Esophagus (tissue), 2 donors: ENCODE results near the gene SPOP. TPM values are rescaled to one million over a fixed set of nuclear protein-coding genes. Genes with fewer than 3 reads are reported as not detected.

Experiments
- H3K27ac ChIP-seq, 2 donors: one replicate each; pipeline ENCODE4 v1.5.1; 2013; ENCODE audit warnings: low read depth in 2 of 2, mild to moderate bottlenecking in 2 of 2, inconsistent platforms in 1 of 2, low read length in 1 of 2, moderate library complexity in 1 of 2
- H3K27me3 ChIP-seq, 2 donors: one replicate each; pipeline ENCODE4 v1.6.1; 2013; ENCODE audit warnings: low read length in 2 of 2, control low read depth in 1 of 2, mild to moderate bottlenecking in 1 of 2; ENCODE audit not compliant: insufficient read depth in 2 of 2, control insufficient read depth in 1 of 2
- H3K36me3 ChIP-seq, 2 donors: one replicate each; pipeline ENCODE4 v1.6.1; 2013; ENCODE audit warnings: low read length in 1 of 2; ENCODE audit not compliant: control insufficient read depth in 2 of 2, insufficient read depth in 2 of 2
- H3K4me1 ChIP-seq, 2 donors: one replicate each; pipeline ENCODE4 v1.6.1; 2013; ENCODE audit warnings: low read length in 1 of 2; ENCODE audit not compliant: control insufficient read depth in 2 of 2, insufficient read depth in 2 of 2
- H3K4me3 ChIP-seq, 2 donors: one replicate each; pipeline ENCODE4 v1.5.1; 2013; ENCODE audit warnings: low read length in 2 of 2, mild to moderate bottlenecking in 2 of 2, low read depth in 1 of 2, moderate library complexity in 1 of 2
- H3K9me3 ChIP-seq, 2 donors: one replicate each; pipeline ENCODE4 v1.6.1; 2013; ENCODE audit warnings: mild to moderate bottlenecking in 2 of 2, low read depth in 1 of 2, low read length in 1 of 2, moderate library complexity in 1 of 2; ENCODE audit not compliant: control insufficient read depth in 2 of 2, insufficient read depth in 1 of 2
- WGBS, 2 donors: extraction: QIAGEN DNeasy Blood & Tissue Kit; methylation state at CpG; one replicate each; pipeline ENCODE4 v1.1.7; 2013; 5-methylcytosine and 5-hydroxymethylcytosine counted together
- polyA plus RNA-seq, 2 donors: library from polyadenylated mRNA; stranded (reverse); fragments of 200-250 nt; gene quantifications; one replicate each; pipeline ENCODE4 v1.2.3, GENCODE V29; 2013
- donor health status: healthy with polysubstance abuse.
- donor health status: Bipolar disorder and iron deficiency.

The SPOP gene
- polyA plus RNA-seq, 2 donors: 15.1 to 22.6 TPM

- Histone ChIP-seq H3K36me3 (peaks cover 0 to 2% of the 10 kb centered on the region in 2 donors), H3K27ac (no peak overlapping the region), H3K4me3 (no peak overlapping the region), H3K27me3 (no peaks in the 10 kb centered on the region), H3K4me1 (no peaks in the 10 kb centered on the region), H3K9me3 (no peaks in the 10 kb centered on the region)
Observed at GRCh38 chr17:49629447-49629846, 48.5 kb downstream of the SPOP start.

- Histone ChIP-seq H3K9me3 (no peaks in the 10 kb centered on the region), H3K27ac (no peak overlapping the region), H3K27me3 (no peaks in the 10 kb centered on the region), H3K4me3 (no peak overlapping the region), H3K4me1 (no peaks in the 10 kb centered on the region), H3K36me3 (no peaks in the 10 kb centered on the region)
- 40 to 60% methylated on average over 3 of the region's 3 CpGs for WGBS, 2 donors
Observed at GRCh38 chr17:49624896-49625295, 53.0 kb downstream of the SPOP start.

- no peaks in the 10 kb centered on the region for H3K9me3 ChIP-seq
- no peak overlapping the region for H3K27ac ChIP-seq
- H3K4me1 ChIP-seq: no peaks in the 10 kb centered on the region
- 68 to 80% methylated on average over 2 of the region's 2 CpGs for WGBS, 2 donors
- H3K27me3 ChIP-seq: no peaks in the 10 kb centered on the region
- no peak overlapping the region for H3K4me3 ChIP-seq
- H3K36me3 ChIP-seq: peaks cover 8 to 10% of the 10 kb centered on the region in 2 donors
Observed at GRCh38 chr17:49621946-49622529, 55.9 kb downstream of the SPOP start.

GRCh38 chr17:49621420-49621819, 56.5 kb downstream of the SPOP start:
- no peaks in the 10 kb centered on the region for H3K9me3 ChIP-seq
- H3K4me3 ChIP-seq: no peak overlapping the region
- no peaks in the 10 kb centered on the region for H3K27me3 ChIP-seq
- H3K4me1 ChIP-seq: no peaks in the 10 kb centered on the region
- H3K27ac ChIP-seq: no peak overlapping the region
- H3K36me3 ChIP-seq: peaks cover 8 to 10% of the 10 kb centered on the region in 2 donors

GRCh38 chr17:49618028-49618611, 59.8 kb downstream of the SPOP start:
- H3K36me3 ChIP-seq: peaks cover 10 to 14% of the 10 kb centered on the region in 2 donors
- peak overlapping the region in 1 of 2 donors; percentile 21 for H3K27ac ChIP-seq

GRCh38 chr17:49616601-49617131, 61.2 kb downstream of the SPOP start:
- peak overlapping the region; percentile 59 to 76 for H3K27ac ChIP-seq
- no peaks in the 10 kb centered on the region for H3K9me3 ChIP-seq
- no peak overlapping the region for H3K4me3 ChIP-seq
- peaks cover 10 to 14% of the 10 kb centered on the region in 2 donors for H3K36me3 ChIP-seq
- H3K27me3 ChIP-seq: no peaks in the 10 kb centered on the region
- WGBS, 2 donors: 31 to 34% methylated on average over 10 of the region's 10 CpGs
- H3K4me1 ChIP-seq: no peaks in the 10 kb centered on the region

More at GRCh38 chr17:49618028-49618611, 59.8 kb downstream of the SPOP start:
- Histone ChIP-seq H3K9me3 (no peaks in the 10 kb centered on the region), H3K27me3 (no peaks in the 10 kb centered on the region), H3K4me1 (no peaks in the 10 kb centered on the region), H3K4me3 (no peak overlapping the region)
- WGBS, 2 donors: 73 to 78% methylated on average over 3 of the region's 3 CpGs

- H3K27me3 ChIP-seq: no peaks in the 10 kb centered on the region
- no peaks in the 10 kb centered on the region for H3K4me1 ChIP-seq
- peaks cover 11 to 14% of the 10 kb centered on the region in 2 donors for H3K36me3 ChIP-seq
- WGBS, 2 donors: 72 to 74% methylated on average over 3 of the region's 3 CpGs
- no peak overlapping the region for H3K4me3 ChIP-seq
- H3K9me3 ChIP-seq: no peaks in the 10 kb centered on the region
- no peak overlapping the region for H3K27ac ChIP-seq
Observed at GRCh38 chr17:49616086-49616485, 61.8 kb downstream of the SPOP start.

- WGBS, 2 donors: 90 to 98% methylated on average over 1 of the region's 1 CpG
- Histone ChIP-seq H3K36me3 (peaks cover 10 to 12% of the 10 kb centered on the region in 2 donors), H3K4me3 (no peak overlapping the region), H3K27me3 (no peaks in the 10 kb centered on the region), H3K27ac (no peak overlapping the region), H3K4me1 (no peaks in the 10 kb centered on the region), H3K9me3 (no peaks in the 10 kb centered on the region)
Observed at GRCh38 chr17:49613182-49613800, 64.6 kb downstream of the SPOP start.

- H3K36me3 ChIP-seq: peaks cover 9 to 13% of the 10 kb centered on the region in 2 donors
- H3K27me3 ChIP-seq: no peaks in the 10 kb centered on the region
- no peak overlapping the region for H3K27ac ChIP-seq
- 46 to 55% methylated on average over 1 of the region's 1 CpG for WGBS, 2 donors
- H3K4me1 ChIP-seq: no peaks in the 10 kb centered on the region
- no peak overlapping the region for H3K4me3 ChIP-seq
- H3K9me3 ChIP-seq: no peaks in the 10 kb centered on the region
Observed at GRCh38 chr17:49612726-49613125, 65.2 kb downstream of the SPOP start.
